Nephron (organoid): ENCODE measurements around the gene ZNF541.

Experiments
- H3K27ac Mint-ChIP-seq, 3 experiments: 2 replicates each; pipeline ENCODE4 v1.8.0; 2020; ENCODE audit warnings: mixed read lengths in 3 of 3, mild to moderate bottlenecking in 2 of 3, moderate library complexity in 1 of 3
- H3K27me3 Mint-ChIP-seq: 2 replicates; pipeline ENCODE4 v1.8.0; 2021; ENCODE audit warnings: low read depth, mild to moderate bottlenecking, moderate library complexity, mixed read lengths
- H3K36me3 Mint-ChIP-seq: 2 replicates; pipeline ENCODE4 v1.8.0; 2020; ENCODE audit warnings: low read depth, mixed read lengths
- H3K4me1 Mint-ChIP-seq: 2 replicates; pipeline ENCODE4 v1.8.0; 2020; ENCODE audit warnings: mixed read lengths
- H3K4me3 Mint-ChIP-seq, 3 experiments: 2 replicates each; pipeline ENCODE4 v1.8.0; 2020; ENCODE audit warnings: mild to moderate bottlenecking in 3 of 3, mixed read lengths in 3 of 3, moderate library complexity in 2 of 3
- H3K9me3 Mint-ChIP-seq: 2 replicates; pipeline ENCODE4 v1.8.0; 2020; ENCODE audit warnings: mixed read lengths
- TF ChIP-seq, protein P1 (sequence below), 3 experiments: fragments of 200-600 bp; sonication (generic); IDR thresholded peaks; one replicate each; pipeline ENCODE4 v1.5.0; 2021; ENCODE audit warnings: antibody characterized with exemption in 3 of 3; ENCODE audit not compliant: unreplicated experiment in 3 of 3

ZNF541 gene

DNA sequence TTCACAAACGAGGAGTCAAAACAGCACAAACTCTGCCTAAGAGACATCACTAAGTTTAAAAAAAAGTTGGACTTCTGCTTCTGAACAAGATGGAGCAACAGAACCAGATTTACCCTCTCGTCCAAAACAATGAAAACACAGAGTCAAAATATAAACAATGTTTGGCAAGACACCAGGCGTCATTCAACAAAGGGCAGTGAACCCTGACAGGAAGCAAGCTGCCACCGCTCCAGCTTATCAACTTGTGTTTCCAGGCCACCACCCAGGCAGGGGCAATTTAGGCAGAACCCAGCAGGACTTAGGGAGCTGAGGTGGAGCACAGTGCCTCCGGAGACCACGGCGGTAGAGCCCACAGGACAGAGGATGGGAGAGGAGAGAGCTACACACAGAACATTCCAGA lies 49.5 kb downstream of the ZNF541 start:
- Mint-ChIP-seq H3K9me3 (no peaks in the 10 kb centered on the region), H3K27ac (no peak overlapping the region), H3K27me3 (peaks cover 44% of the 10 kb centered on the region), H3K4me1 (no peaks in the 10 kb centered on the region), H3K36me3 (no peaks in the 10 kb centered on the region), H3K4me3 (no peak overlapping the region)
- TF ChIP-seq, protein P1, sequence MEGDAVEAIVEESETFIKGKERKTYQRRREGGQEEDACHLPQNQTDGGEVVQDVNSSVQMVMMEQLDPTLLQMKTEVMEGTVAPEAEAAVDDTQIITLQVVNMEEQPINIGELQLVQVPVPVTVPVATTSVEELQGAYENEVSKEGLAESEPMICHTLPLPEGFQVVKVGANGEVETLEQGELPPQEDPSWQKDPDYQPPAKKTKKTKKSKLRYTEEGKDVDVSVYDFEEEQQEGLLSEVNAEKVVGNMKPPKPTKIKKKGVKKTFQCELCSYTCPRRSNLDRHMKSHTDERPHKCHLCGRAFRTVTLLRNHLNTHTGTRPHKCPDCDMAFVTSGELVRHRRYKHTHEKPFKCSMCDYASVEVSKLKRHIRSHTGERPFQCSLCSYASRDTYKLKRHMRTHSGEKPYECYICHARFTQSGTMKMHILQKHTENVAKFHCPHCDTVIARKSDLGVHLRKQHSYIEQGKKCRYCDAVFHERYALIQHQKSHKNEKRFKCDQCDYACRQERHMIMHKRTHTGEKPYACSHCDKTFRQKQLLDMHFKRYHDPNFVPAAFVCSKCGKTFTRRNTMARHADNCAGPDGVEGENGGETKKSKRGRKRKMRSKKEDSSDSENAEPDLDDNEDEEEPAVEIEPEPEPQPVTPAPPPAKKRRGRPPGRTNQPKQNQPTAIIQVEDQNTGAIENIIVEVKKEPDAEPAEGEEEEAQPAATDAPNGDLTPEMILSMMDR (IDR thresholded peaks at IDR 0.05; ENCODE audit: unreplicated experiment in 3 of 3), result no peak
